ENCODE measurements around the gene HLCS.

HLCS gene

GRCh38 chr21:36759348-36760083, 207.0 kb downstream of the HLCS start (continued):
- TF ChIP-seq AEBP2 (tag by site-specific recombination; IDR thresholded peaks at IDR 0.05; ENCODE audit: borderline replicate concordance): no peak
- 0 out of 2 replicates have a peak, but pooled peaks have one; percentile 20 for TF ChIP-seq KLF8 (tag by site-specific recombination; IDR thresholded peaks at IDR 0.05)
- no peak for TF ChIP-seq ZFP37 (tag by site-specific recombination; IDR thresholded peaks at IDR 0.05)
- TF ChIP-seq ZNF18 (tag by site-specific recombination; IDR thresholded peaks at IDR 0.05): peak; percentile 52; the same call in 1 of the 2 replicates
- no peak for TF ChIP-seq ZNF548 (tag by site-specific recombination; IDR thresholded peaks at IDR 0.05)
- no peak for TF ChIP-seq YY1 (tag by site-specific recombination; IDR thresholded peaks at IDR 0.05)
- TF ChIP-seq GLIS1 (tag by site-specific recombination; IDR thresholded peaks at IDR 0.05): no peak; the same call in none of the 2 replicates
- no peak for TF ChIP-seq ZNF37A (tag by site-specific recombination; IDR thresholded peaks at IDR 0.05)
- no peak for TF ChIP-seq ZNF248 (tag by site-specific recombination; IDR thresholded peaks at IDR 0.05)
- no peak for TF ChIP-seq ZNF133 (tag by site-specific recombination; IDR thresholded peaks at IDR 0.05)
- TF ChIP-seq ZNF184 (tag by site-specific recombination; IDR thresholded peaks at IDR 0.05): 0 out of 2 replicates have a peak, but pooled peaks have one; percentile 38
- TF ChIP-seq ZBTB1 (tag by site-specific recombination; IDR thresholded peaks at IDR 0.05): no peak
- no peak for TF ChIP-seq ZBTB20 (tag by site-specific recombination; IDR thresholded peaks at IDR 0.05)
- no peak; the same call in 1 of the 2 replicates for TF ChIP-seq PRDM4 (tag by site-specific recombination; IDR thresholded peaks at IDR 0.05)
- no peak for TF ChIP-seq PRDM1 (tag by site-specific recombination; IDR thresholded peaks at IDR 0.05)
- TF ChIP-seq IKZF3 (tag by site-specific recombination; IDR thresholded peaks at IDR 0.05): peak; percentile 64; the same call in 1 of the 2 replicates
- no peak for TF ChIP-seq ZNF621 (tag by site-specific recombination; IDR thresholded peaks at IDR 0.05)
- no peak for TF ChIP-seq ZNF354C (tag by site-specific recombination; IDR thresholded peaks at IDR 0.05; ENCODE audit: borderline replicate concordance, low read depth)
- no peak for TF ChIP-seq ZIC2 (tag by site-specific recombination; IDR thresholded peaks at IDR 0.05)
- TF ChIP-seq PATZ1 (tag by site-specific recombination; IDR thresholded peaks at IDR 0.05): peak; percentile 78
- no peak for TF ChIP-seq ZNF670 (tag by site-specific recombination; IDR thresholded peaks at IDR 0.05; ENCODE audit: low read depth)
- no peak; the same call in 1 of the 2 replicates for TF ChIP-seq ZNF76 (tag by site-specific recombination; IDR thresholded peaks at IDR 0.05; ENCODE audit: borderline replicate concordance, low read depth)
- TF ChIP-seq ZEB2 (tag by site-specific recombination; IDR thresholded peaks at IDR 0.05): peak; percentile 87
- no peak for TF ChIP-seq ZNF292 (tag by site-specific recombination; IDR thresholded peaks at IDR 0.05; ENCODE audit: borderline replicate concordance, low read depth)
- no peak for TF ChIP-seq ZNF843 (tag by site-specific recombination; IDR thresholded peaks at IDR 0.05)
- peak; percentile 75 for TF ChIP-seq ZBTB21 (tag by site-specific recombination; IDR thresholded peaks at IDR 0.05)
- TF ChIP-seq ZBTB10 (tag by site-specific recombination; IDR thresholded peaks at IDR 0.05): no peak
- TF ChIP-seq ZNF302 (tag by site-specific recombination; IDR thresholded peaks at IDR 0.05; ENCODE audit: low read depth): no peak
- no peak for TF ChIP-seq GLI4 (tag by site-specific recombination; IDR thresholded peaks at IDR 0.05)
- TF ChIP-seq ZNF335 (tag by site-specific recombination; conservative IDR thresholded peaks at IDR 0.05): no peak
